GM12873 (cell line): ENCODE measurements around the gene TANGO2.

Source experiments
- TF ChIP-seq, protein P1 (sequence below): IDR thresholded peaks from 2 replicates; pipeline ENCODE4 v1.5.1; 2012; ENCODE audit warnings: low read depth, mild to moderate bottlenecking, moderate library complexity, low read length, control low read depth; ENCODE audit not compliant: insufficient read depth; ENCODE audit errors: missing control alignments

The TANGO2 gene

DNA sequence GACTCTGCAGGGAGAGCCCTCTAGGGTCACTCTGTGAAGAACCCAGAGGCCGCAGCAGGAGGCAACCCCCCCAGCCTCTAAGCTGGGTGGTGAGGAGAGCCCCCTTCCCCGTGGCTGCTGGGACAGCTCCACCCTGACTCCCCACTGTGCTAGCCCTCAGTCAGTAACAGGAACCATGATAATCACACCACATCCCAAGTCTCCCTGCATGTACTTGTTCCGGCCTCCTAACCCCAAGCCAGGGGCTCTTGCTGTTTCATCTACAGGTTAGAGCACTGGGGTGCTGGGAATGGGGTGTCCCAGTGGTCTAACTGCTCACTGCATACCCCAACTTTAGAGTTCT is 31.2 kb upstream of the TANGO2 start:
- TF ChIP-seq, protein P1, sequence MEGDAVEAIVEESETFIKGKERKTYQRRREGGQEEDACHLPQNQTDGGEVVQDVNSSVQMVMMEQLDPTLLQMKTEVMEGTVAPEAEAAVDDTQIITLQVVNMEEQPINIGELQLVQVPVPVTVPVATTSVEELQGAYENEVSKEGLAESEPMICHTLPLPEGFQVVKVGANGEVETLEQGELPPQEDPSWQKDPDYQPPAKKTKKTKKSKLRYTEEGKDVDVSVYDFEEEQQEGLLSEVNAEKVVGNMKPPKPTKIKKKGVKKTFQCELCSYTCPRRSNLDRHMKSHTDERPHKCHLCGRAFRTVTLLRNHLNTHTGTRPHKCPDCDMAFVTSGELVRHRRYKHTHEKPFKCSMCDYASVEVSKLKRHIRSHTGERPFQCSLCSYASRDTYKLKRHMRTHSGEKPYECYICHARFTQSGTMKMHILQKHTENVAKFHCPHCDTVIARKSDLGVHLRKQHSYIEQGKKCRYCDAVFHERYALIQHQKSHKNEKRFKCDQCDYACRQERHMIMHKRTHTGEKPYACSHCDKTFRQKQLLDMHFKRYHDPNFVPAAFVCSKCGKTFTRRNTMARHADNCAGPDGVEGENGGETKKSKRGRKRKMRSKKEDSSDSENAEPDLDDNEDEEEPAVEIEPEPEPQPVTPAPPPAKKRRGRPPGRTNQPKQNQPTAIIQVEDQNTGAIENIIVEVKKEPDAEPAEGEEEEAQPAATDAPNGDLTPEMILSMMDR = no peak

DNA sequence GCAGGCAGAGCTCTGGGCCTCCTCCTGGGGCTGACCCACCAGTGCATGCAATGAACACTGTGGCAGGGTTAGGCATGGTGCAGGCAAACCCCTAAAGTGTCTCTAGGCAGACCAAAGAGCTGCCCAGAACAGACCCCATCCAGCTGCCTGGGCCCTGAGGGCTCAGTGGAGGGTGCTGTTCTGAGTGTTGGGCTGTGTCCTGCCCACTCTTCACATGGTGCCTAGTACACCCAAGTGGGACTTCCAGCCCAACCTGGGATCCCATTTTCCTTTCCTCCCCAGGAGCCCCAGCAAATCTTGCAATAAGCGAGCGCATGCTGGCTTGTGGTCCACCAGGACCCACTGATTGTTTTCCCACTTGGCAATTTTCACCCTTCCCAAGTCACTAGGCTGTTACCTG is 30.7 kb upstream of the TANGO2 start:
- TF ChIP-seq, protein P1 = no peak

DNA sequence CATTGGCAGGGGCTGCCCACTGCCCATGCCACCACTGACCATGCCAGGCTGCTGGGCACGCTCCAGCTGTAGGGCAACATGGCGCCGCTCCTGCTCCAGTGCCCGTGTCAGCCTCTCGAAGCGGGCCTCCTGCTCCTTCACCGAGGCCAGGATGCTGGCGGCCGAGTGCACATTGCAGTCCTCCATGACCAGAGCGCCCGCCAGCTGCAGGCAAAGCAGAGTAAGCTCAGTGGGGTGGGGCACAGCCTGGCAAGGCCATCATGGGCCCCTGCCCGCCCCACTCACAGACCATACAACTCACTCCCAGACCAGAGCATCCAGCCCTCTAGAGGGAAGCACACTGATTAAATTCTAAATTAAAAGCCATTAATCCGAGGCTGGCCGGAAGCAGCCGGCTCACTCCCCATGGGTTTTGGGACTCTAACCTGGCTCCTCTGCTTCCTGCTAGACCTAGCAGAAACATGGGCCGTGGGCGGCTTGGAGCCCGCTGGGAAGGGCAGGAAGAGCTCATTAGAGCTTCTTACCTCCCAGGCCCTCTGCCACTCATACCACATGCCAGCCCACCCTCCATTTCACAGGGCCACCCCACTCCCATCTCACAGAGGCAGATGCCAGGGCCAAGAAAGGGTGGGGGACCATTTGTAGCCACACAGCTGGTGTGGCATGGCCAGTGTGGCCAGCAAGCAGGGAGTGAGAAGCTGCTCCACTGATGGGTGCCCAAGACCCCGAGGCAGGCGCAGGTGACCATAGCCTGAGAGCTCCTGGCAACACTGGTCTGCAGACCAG is 30.1 kb upstream of the TANGO2 start:
- TF ChIP-seq, protein P1 = no peak

DNA sequence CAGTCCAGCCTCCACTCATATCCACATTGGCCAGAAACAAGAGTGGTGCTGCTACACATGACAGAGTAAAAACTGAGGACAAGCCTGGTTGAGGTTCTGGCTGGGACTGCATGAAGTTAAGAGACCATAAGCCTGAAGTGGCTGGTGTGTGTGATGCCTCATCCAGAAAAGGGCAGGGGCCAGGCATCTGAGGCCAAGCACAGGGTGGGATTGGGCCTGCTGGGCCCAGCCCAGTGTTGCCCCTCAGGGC is 29.6 kb upstream of the TANGO2 start:
- TF ChIP-seq, protein P1 = no peak

DNA sequence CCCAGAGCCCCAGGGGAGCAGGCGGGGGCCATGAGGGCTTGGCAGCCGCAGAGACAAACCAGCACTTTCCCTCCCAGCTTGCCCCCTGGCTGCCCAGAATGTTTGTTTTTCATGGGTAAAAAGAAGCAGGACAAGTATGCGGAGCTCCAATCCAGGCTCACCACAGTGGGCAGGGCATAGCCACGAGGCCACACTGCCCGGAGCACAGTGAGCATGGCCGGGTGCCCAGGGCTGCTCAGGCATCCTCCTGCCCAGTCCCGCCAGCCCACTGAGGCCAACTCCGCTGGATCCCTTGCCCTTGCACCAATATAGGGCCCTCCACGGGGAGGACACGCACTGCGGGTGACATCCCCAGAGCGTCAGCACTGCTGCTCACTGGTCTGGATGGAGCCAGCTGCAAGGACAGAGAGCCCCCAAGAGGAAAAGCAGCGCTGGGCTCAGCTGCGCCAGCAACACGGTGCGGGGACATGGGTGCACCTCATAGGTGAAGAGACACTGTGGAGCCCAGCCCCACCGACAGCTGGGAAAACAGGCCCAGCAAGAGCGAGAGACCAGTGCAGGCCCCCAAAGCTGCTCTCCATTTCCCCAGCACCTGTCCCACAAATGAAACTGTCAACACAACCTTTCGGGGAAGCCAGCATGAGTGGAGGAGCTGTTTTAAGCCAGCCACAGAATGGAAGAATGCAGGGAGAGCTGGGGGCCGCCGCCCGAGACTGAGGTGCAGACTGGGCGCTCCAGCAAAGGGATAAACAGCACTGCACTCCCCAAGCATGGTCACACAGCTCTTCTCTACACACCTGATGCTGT is 29.1 kb upstream of the TANGO2 start:
- TF ChIP-seq, protein P1 = no peak

DNA sequence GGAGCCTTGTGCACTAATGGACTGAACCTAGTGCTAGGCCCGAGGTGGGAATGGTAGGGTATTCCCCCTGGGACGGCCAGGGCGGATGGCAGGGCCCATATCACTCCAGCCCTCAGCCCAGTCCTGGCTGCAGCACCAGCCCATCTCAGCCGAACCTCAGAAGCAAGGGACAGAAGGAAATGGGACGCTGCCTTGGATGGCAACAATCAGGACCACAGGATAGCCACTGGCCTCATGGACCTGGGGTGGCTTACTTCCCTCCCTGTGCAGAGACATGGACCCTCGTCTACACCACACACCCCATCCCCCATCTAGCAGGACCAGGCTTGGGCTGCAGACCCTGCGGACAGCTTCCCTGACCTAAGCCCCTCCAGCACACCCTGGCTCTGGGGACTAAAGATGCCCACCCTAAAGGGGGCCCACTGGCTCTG is 28.4 kb upstream of the TANGO2 start:
- TF ChIP-seq, protein P1 = no peak

DNA sequence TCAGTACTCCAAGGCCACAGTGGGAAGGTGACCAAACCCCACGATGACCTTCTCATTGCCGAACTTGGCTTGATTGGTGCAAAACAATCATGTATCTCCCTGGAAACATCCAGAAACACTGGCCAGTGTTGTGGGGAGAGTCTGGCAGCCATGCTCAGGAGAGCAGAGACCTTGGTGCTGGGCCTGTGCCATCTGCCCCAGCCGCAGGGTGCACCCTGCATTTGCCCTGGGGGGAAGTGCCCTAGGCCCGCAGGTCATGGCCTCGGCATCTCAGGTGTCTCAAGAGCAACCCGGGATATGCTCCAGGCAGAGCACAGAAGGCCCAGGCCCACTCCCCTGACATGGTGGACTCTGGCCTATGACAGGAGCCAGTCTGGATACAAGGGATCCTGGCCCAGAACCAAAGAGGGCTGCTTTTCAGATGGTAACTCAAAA is 28.0 kb upstream of the TANGO2 start:
- TF ChIP-seq, protein P1 = no peak
